ENCODE data around the gene GPHN.
"Not testable (repeated sequence)": the region's sequence is repeated elsewhere in the genome, so short reads cannot be mapped to it uniquely, and the experiment has no call there.

The GPHN gene

GRCh38 chr14:66507722-66508546 is at the start of gene GPHN:
Gene GPHN, plus strand, starts transcription at chr14:66508147.
- DNase-seq: peak; percentile 91

- DNase-seq: peak; percentile 0
These were observed 48.3 kb upstream of the GPHN start for GRCh38 chr14:66459603-66460002.

DNA sequence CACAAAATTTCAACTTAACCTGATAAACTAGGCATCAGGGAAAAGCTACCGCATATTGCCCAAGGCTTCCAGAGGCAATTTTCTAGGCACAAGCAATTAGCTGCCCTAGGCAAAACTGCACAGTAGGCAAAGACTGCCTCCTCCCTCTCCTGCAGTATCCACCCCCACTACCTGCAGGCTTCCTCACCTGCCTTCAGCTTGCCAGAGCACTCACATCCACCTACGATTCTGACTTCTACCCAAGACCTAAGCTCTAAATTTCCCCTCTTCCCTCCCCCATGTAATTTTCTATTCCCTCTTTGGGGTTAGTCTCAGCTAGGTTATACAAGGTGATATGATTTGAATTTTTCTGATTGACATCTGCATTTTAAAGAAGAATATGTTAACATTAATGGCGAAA is 43.7 kb upstream of the GPHN start:
- DNase-seq: no peak

DNA sequence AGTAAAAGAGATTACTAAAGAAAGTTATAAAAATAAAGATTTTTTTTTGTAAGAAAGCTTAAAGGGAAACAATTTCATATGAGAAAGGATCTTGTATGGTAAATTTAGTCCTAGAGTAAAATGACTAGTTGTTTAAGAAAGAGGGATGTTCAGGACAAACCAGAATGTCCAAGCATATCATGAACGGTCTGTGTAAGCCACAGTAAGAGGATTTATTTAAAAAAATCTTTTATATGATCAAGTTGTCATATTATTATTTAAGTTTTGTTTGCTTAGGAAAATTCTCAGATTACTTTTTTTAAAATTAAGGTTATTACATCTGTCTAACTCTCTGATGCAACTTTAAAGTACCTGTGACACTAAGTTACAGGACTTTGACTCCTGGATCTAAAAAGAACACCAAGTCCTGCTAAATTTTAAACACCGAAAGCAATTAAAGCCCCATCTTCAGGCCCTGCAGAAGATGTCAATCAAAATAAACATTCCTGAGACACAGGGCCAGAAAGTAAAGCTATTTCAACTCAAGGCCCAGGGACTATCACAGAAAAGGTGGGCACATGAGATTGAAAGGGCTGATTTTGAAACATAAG is 39.1 kb upstream of the GPHN start:
- DNase-seq: no peak

DNA sequence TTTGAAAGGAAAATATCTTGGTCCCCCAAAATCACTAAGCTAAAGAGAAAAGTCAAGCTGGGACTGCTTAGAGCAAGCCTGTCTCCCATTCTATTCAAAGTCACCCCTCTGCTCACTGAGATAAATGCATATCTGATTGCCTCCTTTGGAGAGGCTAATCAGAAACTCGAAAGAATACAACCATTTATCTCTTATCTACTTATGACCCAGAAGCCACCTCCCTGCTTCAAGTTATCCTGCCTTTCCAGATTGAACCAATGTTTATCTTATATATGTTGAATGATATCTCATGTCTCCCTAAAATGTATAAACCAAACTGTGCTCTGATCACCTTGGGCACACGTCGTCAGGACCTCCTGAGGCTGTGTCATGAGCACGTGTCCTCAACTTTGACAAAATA is 36.4 kb upstream of the GPHN start:
- no peak for DNase-seq

DNA sequence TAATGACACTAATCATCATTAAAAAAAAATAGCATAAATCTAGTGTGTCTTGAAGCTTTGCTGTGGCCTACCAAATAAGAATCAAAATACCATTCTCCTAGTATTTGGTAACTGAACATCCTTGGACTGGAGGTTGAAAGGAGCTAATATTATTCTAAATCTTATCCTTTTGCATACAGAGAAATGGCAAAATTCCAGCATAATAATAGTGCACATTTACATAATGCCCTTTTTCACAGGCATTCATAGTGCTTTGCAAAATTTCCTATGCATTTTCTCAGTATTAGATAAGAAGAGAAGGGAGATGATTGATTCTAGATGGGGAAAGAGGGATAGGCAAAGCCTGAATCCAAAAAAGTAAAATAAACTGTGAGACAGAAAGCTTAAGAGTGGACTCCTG is 35.7 kb upstream of the GPHN start:
- no peak for DNase-seq

DNA sequence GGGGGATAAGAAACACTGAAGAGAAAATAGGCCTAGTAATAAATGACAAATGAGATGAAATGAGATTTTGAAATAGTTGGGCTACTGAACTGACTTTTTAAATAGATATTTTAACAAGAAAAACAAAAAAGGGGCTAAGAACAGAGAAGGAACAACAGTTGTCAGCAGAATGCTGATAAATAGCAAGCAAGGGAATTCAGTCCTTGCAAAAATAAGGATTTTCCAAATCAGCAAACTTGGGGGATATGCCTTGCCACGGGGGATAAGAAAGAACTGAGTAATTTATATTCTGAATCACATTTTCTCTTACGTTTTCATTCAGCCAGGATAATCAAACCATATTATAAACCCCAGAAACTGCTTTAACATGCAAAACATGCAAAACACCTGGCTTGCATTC is 34.7 kb upstream of the GPHN start:
- DNase-seq: no peak

DNA sequence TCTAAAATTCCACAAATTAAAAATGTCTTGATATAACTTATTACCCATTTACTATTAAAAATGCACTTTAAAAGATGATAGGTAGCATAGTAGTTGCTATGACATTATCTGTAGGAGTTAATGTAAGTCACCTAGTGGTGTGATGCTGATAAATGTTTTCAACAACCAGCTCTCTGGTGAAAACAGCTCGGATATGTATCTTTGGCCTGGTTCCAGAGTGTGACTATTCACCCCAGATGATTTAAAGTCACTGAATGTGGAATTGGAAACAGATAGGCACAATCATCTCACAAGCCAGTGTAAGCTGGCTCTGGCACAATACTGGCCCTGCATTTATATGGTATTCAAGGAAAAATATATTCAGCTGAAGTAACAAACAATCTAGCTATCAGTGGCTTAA is 31.0 kb upstream of the GPHN start:
- no peak for DNase-seq

GRCh38 chr14:66477567-66477966 is 30.4 kb upstream of the GPHN start:
- DNase-seq: no peak

- no peak for DNase-seq
These were observed 25.1 kb upstream of the GPHN start for GRCh38 chr14:66482873-66483272.

- no peak for DNase-seq
These were observed 24.6 kb upstream of the GPHN start for GRCh38 chr14:66483322-66483721.

GRCh38 chr14:66485029-66485428 is 22.9 kb upstream of the GPHN start:
- DNase-seq: no peak

GRCh38 chr14:66485910-66486421 is 22.0 kb upstream of the GPHN start, which contains the start of gene CCDC196:
Gene CCDC196, plus strand, starts transcription at chr14:66486371. Its CDS starts 132 bp downstream, at chr14:66486503.
- DNase-seq: no peak

GRCh38 chr14:66487164-66487563 is 20.8 kb upstream of the GPHN start:
- no peak for DNase-seq

DNA sequence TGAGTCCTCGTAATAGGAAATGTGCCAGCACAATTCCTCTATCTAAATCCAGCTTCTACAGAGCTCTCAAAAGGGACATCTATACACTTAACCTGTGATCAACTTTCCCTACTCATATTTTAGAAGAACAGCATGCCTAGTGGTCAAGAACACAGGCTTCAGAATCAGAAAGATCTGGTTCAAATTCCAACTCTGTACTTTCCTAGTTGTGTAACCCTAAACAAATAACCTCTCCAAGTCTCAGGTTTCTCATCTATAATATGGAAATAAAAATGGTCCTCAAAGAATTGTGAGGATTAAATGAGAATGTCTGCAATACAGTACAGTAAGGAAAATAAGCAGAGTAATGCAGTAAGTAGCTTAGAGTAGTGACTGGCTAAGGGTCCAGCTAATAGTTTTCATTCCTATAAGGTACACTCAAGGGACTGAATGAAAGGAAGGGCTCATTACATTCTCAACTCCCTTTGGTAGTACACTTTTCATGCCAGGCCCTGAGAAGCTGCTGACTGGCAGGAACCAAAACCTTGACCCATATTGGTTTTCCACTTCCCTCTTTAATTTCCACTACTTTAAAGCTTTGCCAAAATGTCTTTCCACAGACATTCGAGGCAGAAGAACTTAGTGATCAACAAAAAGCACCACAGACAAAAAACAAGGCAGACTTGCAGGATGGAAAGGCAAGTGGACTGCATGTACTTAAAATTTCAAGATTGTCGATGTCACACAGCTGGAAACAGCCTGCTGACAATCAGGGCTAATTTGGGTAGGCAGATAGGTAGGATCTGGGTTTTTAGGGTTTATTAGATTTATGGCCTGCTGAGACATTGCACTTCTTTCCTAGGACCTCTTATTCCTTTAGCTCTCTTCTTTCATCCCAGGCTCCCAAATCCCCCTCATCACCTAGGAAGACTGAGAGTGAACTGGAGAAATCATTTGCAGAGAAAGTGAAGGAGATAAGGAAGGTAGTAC is 17.5 kb upstream of the GPHN start:
- no peak for DNase-seq

- DNase-seq: no peak
These were observed 14.2 kb upstream of the GPHN start for GRCh38 chr14:66493750-66494149.

- peak; percentile 59 for DNase-seq
These were observed 12.5 kb upstream of the GPHN start for GRCh38 chr14:66495218-66496098.

DNA sequence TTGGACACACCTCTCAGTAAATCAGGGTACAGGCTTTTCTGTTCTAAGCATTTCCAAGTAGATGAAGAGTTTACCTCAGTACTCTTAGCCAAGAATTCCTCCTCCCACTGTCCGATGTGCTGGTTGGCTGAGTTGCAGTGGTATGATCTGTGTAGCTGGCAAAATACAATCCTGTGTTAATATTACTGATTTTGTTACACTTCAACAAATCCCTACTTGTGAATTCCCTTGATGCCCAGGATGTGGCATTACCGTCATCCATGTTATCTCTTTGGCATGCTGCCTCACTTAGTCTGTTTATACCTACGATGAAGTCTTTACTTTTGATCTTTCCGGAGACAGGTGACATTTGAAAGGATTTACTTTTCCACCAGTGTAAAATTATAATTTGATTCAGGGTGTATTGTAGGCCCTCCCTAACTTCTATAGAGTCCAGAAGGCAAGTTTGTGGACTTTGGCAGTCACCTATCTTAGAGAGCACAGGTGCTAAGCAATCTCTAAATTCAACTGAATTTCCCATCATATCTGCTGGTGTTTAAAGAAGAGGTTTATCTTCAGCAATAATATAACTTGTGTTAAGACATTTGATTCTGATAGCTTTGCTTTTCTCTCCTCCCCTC is 11.6 kb upstream of the GPHN start:
- no peak for DNase-seq

- no peak for DNase-seq
These were observed 11.0 kb upstream of the GPHN start for GRCh38 chr14:66496911-66497310.

DNA sequence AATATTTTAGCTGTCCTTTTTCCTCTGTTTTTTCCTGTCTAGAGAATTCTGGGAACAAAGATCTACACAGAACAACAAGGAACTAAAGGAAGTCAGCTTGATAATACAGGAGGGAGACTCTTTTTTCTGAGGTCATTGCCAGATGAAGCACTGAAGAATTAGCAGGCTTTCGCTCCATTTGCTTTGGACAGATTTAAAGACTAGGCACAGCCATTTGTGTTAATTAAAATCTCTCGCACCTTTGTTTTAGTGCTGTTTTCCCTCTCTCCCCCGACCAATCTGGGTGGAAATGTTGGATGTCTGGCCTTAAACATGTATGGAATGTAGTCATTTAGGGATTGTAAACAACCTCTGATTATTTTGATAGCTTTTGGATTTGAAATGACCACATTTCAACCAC is 9.6 kb upstream of the GPHN start:
- DNase-seq: no peak

DNA sequence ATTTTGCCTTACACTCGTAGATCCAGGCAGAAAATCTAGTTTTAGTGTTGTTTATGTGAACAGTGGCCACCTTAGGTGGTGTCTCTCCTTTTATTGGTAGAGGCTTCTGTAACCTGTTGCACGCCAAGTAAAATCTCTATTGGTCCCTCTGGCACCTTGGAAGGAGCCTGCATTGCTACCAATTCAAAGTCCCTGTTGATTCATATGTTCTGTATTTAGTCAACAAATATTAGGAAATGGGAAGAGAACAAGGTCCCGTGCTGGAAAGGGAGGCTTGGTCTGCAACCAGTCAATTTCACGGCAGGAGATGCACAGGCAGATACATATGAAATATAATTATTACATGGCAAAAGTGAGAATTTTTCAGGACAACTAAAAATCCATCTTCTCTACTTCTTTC is 6.4 kb upstream of the GPHN start:
- no peak for DNase-seq

GRCh38 chr14:66502836-66503235 is 5.1 kb upstream of the GPHN start:
- DNase-seq: not testable (repeated sequence)
